NCI-H2107 (cell line): ENCODE measurements around the gene MYL6B.
A peak's percentile ranks its signal among the peaks of the same experiment; 100 is the strongest.

Source experiments
- DNase-seq: peaks from one replicate; lab custom pipeline; 2025; lab: John Stamatoyannopoulos, UW

The MYL6B gene

DNA sequence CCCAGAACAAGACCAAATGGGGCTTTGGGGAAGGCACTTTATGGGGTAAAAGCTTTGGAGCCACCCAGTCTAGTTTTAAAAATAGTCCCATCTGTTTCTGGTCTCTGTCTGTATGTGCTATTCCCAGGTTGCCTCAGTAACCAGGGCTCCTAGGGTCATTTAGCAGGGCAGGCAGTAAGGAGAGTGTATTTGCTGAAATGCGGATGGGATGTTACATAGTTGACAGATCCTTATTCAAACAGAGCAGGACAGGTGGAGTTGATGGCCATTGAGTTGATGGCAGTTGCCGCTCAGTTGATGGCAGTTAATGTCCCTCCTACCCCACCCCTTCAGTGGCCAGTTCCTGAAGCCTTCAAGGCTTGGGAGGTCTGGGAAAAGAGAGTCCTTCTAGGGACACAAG, 29.8 kb upstream of the MYL6B start:
- DNase-seq, result no peak

DNA sequence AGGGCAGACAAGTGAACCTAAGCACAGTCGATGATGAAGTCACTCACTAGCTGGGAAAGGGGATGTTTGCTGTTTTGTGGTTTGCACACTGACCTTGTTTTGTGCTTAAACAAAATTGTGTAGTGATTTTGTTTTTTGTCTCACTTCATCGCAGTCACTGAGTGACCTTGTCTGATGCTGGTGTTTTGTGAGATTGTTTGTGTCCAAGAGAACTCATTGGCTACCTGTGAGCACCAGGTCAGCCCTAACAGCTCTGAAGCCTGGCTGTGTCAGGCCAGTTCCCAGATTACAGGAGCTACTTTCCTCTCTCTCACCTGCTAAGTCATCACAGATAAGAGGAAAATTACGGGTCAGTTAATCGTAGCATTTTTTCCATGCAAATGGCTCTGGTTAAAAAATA, 28.3 kb upstream of the MYL6B start:
- no peak for DNase-seq

DNA sequence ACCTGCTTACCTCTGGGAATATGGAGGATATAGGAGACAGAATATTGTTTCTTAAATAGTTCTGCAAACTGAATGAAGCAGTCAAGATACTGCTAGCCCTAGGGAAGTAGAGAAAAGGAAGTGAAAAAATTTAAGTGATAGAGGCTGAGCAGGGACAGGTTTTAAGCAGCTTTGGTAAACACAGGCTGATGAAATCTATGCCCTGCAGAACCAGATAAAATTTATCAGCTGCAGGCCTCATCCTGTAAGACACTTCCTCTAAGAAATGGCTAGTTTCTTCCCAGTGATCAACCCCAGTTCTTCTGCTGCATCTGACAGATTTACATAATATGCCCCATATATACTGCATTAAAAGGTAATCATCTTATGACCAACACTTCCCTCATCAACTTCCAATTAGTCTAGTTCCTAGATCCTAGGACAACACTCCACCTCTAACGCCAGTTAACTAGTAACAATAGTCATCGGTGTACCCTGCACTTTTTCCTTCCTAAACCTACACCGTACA, 25.6 kb upstream of the MYL6B start:
- DNase-seq, result no peak

DNA sequence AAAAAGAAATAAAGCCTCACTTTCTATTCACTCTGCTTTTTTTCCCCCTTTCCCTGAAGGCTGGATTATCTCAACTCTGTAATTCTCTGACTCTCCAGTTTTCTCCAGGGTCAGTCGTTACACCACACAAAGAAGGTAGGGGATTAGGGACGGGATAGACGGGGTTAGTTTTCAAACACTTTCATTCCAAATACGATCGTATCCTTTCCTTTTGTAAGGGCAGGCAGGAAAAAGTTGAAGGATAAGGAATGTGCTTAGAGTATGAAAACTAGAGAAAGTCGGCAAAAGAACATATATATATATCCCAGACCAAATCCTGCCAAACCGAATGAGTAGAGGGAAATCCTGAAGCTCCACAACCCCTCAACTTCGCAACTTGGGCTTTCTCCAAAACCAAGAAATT, 24.9 kb upstream of the MYL6B start:
- no peak for DNase-seq

DNA sequence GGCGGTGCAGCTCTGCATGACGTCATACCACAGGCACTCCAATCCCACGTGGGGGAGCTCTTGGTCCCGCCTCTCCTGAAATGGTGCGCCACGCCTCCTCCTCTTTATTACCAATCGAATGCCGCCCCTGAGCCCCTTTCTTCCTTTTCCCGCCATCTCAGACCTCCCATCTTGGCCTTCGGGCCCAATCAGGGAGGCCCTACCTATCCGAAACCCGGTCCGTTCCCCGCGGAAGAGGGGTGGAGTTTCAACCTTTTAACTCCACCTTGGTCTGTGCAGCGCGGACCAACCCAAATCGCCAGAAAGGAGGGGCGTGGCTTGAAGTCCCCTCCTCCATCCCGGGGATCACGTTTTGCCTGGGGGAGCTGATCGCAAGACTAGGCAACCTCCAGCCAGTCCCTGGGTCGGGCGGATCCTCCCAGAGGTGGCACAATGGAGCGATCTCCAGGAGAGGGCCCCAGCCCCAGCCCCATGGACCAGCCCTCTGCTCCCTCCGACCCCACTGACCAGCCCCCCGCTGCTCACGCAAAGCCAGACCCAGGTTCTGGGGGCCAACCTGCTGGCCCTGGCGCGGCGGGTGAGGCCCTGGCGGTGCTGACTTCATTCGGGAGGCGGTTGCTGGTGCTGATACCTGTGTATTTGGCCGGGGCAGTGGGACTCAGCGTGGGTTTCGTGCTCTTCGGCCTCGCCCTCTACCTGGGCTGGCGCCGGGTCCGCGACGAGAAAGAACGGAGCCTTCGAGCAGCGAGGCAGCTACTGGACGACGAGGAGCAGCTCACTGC, 24.3 kb upstream of the MYL6B start, which contains the start of gene ESYT1:
Gene ESYT1, plus strand, starts transcription at position 380 of the 782 bp plus-strand sequence. Its CDS starts 53 bp downstream, at position 433.
- peak; percentile 97 for DNase-seq

DNA sequence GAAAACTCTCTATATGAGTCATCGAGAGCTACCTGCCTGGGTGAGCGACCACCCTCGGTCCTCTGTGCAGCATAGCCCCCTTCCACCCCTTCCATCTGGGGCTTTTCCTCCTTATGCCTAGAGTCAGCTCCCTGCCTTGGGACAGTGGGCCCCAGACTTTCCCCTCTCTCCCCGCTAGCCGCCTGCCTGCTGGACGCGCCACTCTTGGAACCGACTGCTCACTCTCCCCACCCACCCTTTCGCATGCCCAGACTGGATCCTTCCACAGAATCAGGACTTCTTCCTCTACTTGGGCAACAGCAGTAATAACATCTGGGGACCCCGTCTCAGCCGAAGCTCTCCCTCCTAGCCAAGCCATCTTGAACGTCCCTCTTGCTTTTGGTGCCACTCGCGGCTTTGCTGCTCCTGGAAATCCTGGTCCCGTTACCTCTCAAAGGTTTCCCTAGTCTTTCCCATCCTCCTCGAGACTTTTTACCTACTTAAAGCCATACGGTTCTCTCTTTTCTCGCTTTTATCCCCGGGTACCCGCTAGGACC, 23.6 kb upstream of the MYL6B start:
- no peak for DNase-seq

DNA sequence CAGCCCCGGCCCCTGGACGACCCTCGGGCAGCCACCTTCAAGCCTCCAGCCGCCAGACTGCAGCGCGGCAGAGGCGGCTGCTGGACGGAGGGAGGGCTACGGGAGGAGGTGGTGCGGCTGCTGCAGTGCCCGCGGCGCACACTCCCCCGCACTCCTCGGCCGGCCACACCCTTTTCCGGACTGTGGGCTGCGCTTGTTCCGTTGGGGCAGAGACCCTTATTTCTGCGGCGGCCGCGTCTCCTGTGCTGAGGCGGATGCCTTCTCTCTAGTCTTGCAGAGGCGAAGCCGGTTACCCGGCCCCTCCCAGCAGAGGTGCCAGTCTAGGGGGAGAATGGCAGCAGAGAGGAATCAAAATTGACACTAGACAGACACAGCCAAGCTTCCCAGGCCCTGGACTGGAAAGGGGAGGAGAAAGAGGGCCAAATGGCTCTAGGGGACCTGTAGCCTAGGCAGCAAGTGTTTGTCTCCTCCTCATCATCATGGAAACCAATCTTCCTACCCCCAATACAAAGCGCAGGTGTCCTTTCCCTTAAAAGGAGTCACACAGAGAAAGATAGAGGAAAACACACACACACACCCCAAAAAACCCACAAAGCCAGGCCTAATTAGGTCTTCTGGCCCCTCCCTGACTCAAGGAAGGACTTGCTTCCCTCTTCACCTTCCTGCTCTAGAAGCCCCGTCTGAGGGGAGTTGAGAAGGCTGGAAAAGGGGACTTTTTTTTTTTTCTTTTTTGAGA, 23.0 kb upstream of the MYL6B start:
- DNase-seq, result no peak

DNA sequence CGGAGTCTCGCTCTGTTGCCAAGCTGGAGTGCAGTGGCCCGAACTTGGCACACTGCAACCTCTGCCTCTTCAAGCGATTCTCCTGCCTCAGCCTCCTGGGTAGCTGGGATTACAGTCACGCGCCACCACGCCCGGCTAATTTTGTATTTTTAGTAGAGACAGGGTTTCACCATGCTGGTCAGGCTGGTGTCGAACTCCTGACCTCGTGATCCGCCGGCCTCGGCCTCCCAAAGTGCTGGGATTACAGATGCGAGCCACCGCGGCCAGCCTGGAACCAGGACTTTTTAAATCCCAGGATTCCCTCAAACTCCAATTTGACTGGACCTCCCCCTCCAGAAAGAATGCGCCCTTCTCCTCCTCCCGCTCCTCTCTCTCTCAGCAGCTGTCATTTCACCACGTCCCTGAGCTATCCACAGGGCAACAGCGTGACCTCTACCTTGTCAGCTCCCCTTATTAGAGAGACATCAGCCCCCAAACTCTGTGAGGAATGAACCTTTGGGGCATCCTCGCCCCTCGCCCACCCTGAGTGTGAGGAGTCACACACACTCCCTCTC, 22.4 kb upstream of the MYL6B start:
- DNase-seq, result no peak

DNA sequence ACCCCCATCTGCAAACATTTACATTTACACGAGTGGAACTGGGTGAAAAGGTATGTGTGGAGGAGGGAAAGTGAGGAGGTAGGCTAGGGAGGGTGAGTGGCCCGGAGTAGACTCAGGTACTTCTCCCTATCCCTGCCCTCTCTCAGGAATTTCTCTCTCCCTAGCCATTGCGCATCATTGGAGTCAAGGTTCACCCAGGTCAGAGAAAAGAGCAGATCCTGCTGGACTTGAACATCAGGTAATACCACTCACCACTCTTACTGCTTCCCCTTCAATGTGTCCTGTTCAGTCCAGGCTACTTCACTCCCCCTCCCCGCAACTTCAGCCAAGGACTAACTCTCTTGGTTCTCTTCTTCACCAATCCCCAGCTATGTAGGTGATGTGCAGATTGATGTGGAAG, 21.5 kb upstream of the MYL6B start:
- no peak for DNase-seq

DNA sequence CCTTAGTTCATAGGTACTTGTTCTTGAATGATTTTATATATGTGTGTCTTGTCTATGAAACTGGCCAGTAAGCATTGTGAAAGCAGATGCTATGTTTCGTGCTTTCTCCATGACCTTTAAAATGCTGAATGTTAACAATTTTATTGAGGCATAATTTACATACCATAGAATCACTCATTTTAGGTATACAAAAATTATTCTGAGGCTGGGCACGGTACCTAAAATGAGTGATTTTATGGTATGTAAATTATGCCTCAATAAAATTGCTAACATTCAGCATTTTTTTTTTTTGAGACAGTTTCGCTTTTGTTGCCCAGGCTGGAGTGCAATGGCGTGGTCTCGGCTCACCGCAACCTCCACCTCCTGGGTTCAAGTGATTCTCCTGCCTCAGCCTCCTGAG, 17.5 kb upstream of the MYL6B start:
- DNase-seq, result no peak

DNA sequence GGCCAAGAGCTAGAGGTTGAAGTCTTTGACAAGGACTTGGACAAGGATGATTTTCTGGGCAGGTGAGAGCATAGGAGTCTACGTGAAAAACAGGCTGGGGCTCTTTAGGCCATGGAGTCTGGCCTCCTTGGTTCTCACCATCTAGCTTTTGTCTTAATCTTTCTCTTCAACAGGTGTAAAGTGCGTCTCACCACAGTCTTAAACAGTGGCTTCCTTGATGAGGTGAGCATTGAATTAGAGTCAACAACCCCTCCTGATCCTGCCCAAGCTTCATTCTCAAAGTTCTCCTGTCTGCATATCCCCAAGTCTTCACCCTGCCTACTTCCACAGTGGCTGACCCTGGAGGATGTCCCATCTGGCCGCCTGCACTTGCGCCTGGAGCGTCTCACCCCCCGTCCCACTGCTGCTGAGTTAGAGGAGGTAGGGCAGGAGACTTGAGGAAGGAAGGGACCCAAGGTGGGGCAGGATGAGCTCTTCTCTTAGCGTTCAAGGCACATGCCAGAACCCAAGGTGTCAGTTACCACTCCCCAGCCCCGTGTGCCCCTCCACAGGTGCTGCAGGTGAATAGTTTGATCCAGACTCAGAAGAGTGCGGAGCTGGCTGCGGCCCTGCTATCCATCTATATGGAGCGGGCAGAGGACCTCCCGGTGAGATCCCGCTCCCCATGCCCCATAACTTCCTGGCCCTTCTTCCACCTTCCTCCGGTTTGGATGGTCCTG, 14.4 kb upstream of the MYL6B start:
- no peak for DNase-seq

DNA sequence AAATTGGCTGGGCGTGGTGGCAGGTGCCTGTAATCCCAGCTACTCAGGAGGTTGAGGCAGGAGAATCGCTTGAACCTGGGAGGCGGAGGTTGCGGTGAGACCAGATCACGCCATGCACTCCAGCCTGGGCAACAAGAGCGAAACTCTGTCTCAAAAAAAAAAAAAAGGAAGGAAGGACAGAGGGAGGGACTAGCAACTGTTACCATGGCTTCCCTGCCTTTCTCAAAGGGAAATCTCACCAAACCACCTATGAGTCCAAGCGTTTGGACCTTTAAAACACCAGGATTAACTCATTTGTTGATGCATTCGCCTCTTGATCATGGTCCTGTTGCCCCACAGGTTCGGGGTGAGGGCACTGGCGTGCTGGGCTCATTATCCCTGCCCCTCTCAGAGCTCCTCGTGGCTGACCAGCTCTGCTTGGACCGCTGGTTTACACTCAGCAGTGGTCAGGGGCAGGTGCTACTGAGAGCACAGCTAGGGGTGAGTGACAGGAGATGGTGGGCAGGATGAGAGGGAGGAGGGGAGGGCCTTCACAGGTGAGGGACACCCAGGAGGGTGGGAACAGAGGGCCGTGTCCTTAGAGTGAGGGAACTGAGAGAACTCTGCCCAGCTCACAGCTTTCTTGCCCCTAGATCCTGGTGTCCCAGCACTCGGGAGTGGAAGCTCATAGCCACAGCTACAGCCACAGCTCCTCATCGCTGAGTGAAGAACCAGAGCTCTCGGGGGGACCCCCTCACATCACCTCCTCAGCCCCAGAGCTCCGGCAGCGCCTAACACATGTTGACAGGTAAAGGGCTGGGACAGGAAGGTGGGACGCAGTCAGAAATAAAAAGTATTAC, 10.2 kb upstream of the MYL6B start:
- DNase-seq, result no peak

DNA sequence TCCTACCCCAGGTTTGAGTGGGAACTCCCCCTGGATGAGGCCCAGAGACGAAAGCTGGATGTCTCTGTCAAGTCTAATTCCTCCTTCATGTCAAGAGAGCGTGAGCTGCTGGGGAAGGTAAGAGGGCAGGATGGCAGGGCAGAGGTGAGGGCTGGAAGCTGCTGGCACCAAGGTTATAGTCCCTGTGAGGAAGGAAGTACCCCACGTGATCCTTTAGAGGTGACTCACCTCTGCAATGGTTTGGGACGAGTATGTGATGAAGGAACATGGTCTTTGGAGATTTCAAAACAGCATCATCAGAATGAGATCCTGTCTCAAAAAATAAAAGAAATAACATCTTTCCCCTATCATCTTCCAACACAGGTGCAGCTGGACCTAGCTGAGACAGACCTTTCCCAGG, 9.2 kb upstream of the MYL6B start:
- no peak for DNase-seq

DNA sequence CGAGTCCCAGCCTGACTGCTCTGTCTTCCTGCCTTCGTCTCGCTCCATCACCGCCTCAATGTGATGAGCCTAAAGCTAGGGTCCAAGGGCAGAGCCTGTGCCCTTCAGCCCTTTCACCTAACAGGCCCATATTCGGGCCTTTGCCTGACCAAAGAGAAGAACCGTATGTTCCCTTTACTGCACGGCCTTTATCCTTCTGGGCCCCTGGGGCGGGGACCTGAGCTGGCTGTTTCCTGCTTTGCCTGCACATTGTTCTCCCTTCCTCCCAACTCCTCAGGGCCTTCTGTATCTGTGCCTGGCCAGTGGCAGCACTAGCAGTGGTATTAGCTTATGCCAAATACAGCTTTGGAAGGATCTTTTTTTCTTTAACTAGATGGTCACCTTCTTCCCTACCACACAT, 8.5 kb upstream of the MYL6B start:
- no peak for DNase-seq

DNA sequence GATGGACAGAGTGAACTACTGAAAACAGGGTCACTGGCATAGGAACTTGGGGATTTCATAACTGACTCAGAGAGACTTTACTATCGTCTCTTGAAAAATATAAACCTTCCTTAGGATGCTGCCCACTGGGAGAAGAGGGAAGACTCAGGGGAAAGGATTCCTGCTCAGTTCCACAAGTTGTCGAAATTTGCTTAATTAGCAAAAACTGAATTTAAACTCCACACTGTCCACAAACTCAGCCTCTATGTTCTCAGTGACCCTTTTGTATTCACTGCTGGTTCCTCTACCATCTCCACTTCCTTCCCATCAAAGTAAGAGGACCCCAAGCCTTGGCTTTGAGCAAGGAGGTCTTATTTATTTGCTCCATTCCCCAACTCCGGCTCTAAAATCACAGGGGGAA, 7.2 kb upstream of the MYL6B start:
- no peak for DNase-seq

DNA sequence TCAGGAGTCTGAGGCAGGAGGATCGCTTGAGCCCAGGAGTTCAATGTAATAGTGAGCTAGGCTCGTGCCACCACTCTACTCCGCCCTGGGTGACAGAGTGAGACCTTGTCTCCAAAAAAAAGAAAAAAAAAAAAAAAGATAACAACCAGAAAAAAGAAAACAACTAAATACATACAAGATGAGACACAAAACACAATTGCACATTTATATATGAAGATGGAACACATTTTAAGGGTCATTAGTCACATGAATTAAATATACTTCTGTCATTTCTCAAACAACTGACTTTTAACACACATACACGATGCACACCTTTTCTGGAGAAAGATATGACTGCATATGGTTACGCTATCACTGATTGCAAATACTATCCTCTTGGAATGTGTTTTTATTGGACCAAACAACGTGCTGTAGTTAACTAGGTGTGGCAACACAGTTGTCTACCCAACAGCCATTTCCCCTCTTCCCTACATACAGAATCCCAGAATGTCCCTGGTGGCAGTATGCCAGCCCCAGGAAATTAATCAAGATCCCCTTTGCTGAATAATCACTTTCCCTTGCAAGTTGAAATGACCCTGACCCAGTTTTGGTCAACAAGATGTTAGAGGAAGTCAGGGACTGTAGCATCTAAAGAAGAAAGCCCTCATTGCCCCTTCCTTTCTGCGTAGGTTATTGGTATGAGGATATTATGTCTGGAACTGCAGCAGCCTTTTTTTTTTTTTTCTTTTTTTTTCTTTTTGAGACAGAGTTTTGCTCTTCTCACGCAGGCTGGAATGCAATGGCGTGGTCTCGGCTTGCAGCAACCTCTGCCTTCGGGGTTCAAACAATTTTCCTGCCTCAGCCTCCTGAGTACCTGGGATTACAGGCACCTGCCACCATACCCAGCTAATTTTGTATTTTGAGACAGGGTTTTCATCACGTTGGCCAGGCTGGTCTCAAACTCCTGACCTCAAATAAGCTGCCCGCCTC, 5.6 kb upstream of the MYL6B start:
- DNase-seq, result no peak

DNA sequence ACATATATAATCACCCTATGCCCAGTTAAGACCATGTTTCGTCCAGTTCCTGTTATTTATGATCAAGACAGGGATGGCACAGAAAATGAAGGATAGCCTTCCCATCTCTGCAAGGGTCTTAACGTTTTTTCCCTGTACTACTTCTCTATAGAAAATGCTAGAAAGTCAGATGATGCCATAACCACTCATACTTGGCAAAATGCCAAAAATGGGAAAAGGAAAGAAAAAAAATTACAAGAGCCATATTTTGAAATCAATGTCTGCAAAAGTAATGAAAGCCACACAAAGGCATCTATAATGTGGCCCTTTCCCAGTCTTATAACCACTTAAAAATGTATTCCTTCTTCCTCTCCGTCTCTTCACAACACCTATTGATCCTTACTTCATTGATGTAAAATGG, 1.8 kb upstream of the MYL6B start:
- no peak for DNase-seq

DNA sequence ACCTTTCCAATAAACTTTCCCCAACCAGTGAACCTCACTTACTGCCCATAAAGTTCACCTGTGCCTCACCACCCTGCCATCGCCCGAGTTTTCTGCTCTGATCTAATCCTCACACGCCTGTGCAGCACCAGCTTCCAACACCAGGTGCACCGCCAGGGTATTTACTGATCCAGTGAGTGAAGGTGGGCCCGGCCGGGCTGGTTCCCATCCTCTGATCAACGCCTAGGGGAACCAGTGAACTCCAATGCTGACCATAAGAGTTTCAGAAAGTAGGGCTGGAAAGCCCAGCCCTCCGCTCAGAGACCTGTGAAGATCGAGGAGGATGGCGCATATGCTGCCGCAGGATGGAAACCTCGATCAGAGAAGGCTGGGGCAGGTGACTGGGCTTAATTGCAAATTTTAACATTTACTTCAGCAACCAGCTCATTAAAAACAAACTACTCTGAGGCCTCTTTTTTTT, 685 bp upstream of the MYL6B start:
- DNase-seq, result no peak

DNA sequence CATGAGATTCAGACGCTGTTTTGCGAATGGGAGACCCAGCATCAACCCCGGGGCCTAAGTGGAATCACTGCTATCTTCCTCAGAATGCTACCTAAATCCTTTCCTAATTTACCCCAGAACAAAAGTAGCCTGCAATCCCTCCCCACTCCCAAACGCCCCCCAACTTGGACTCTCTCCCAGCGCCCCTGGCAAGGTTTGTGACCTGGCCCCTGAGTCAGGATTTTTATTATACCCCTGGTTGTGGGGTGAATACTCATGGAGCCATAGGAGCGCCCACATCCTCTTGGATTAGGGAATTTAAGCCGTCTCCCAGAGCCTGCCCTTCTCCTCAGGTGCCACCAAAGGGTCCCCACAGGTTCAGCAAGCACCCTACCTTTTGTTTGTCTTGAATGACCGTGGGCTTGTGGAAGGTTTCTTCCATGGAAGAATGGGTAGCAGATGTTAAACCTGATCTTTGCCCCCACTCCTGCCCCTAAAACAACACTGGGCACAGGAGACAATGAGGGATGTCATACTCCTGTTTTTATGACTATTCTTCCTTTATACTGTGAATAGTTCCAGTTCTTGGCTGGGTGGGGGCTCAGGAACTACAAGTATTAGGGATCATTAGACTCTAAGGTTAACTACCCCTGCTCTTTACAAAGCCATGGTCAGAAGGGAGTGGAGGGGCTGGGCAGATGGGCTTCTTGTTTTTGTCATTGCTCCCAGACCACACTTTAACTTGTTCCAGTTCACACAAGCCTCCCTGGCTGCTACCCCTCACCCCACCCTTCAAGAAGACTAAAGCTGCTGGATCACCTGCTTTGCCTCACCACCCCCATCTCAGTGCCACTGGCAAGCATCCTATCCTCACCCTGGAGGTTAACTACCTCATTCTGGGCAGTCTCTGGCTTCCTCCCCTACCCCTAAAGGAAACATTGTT, 630 bp downstream of the MYL6B start:
- no peak for DNase-seq
